GM21447 (cell line): Measurements from ENCODE around the gene LYST.
"Not testable (repeated sequence)": the region's sequence is repeated elsewhere in the genome, so short reads cannot be mapped to it uniquely, and the experiment has no call there.

Experiments
- ATAC-seq: cut with Tn5 transposase; IDR thresholded peaks from one replicate; pipeline ENCODE4 v1.9.1; 2021; ENCODE audit not compliant: unreplicated experiment

The LYST gene

DNA sequence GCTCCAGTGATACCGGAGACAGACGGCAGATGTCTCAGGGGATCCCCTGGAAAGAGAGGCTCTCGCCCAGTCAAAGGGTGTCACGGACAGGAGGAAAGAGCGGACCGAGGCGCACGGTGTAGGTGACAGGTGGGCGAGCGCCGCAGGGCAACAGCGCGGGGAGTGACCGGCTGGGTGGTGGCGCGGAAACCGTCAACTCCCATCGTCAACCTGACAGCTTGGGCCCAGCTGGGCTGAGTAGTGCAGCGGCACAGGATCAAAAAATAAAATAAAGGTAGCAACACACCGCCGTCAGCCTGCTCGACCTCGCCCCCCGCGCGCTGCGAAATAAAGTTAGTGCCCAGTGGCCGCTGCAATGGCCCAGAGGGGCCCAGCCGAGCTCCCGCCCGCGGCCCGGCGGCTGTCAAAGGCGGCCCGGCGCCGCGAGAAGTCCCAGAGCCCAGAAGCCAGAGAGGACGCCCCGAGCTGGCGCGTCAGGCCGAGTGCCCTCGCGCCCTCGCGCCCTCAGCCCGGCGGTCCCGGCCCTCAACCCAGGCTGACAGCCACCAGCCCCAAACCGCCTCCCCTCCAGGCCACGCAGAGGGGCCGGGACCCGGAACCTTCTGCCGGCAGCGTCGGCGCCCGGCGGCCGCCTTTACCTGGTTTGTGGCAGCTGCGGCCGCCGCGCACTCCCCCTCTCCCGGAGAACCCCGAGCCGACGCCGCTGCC, at the start of gene LYST:
Gene LYST (minus strand): TSS at position 702 of the 708 bp plus-strand sequence. CDS start 36,489 bp downstream, outside the sequence.
- ATAC-seq: peak; percentile 58

GRCh38 chr1:235915489-235915888, 48.8 kb upstream of the LYST start:
- ATAC-seq: not testable (repeated sequence)

DNA sequence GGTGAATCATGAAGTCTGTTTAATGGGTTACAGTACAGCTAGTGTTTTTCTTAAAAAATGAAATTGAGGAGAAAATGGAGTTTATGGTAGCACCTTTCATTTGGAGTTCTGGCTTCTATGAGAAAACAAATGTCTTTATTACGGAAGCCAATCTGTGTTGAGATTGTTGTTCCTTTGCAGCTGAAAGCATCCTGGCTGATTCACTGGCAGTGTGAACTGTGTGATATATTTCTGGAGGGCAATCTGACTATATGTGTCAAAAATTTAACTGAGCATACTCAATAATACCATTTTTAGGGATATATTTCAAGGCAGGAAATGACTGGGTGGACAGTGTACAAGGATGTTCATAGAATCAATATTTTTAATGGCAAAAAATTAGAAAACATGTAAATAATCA, 46.6 kb upstream of the LYST start:
- no peak for ATAC-seq

DNA sequence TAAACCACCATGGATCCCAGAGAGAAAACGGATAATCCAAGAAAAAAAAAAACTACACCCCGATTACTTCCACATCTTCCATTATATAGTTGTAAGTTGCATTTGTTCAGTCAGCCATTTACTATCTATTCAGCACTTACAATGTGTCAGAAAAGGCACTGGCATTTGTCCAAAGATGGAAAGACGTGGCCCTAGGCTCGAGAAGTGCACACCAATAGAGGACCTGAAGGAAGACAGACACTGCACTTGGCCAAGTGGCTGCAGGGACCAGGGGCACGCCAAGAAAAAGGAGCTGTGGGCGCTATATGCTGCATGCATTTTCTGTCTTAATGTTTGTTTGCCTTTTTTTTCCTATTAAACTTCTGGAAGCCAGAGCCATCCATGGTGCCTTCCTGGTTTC, 45.2 kb upstream of the LYST start:
- no peak for ATAC-seq

DNA sequence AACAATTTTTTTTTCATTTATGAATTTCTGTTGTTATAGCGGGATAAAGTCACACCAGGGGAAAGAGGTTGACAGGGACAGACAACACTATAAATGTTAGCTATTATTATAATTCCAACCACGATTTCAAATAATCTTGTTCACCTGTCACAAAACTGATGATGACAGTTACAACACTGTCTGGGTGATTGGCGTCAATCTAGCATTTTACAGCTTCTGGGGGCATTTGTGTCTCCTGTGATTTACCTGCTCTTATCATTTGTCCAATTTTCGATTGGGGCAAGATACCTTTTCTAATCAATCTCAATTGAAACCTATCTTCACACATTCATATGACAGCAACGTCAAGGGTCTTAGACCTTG, 44.6 kb upstream of the LYST start:
- ATAC-seq: no peak

- ATAC-seq: no peak
These were observed 43.9 kb upstream of the LYST start for GRCh38 chr1:235910357-235911299.

DNA sequence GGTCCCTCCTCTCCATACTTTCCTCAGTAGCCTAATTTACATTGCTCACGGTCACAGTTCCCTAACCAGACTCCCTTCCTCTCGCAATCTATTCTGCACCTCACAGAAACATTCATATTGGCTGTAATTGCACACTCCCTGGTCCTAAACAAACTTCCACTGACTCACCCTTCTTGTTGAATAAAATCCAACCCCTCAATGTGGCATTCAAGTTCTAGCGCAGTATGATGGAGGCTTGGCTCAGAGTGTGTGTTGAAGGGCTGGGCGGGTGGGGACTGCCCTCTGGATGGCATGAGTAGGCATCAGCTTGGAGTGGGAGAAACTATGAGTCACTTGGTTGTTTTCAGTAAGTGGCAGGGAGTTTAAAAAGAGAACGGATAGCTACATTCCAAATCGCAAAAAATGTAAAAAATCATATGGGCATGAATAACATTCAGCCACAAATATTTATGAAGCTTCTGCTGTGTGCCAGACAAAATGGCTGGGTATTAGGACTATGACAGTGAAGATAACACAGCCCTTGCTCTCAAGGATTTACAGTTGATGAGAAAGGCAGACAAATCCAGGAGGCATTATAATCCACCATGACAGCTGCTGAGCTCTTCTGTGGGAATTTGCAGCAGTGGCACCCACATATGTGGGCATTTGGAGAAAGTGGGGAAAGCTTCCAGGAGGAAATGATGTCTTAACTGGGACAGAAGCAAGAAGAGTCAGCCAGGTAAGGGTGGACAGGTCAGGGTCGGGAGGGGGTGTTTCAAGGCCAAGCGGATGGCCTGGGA, 42.2 kb upstream of the LYST start:
- no peak for ATAC-seq

GRCh38 chr1:235907897-235908240, 41.2 kb upstream of the LYST start:
- ATAC-seq: no peak

DNA sequence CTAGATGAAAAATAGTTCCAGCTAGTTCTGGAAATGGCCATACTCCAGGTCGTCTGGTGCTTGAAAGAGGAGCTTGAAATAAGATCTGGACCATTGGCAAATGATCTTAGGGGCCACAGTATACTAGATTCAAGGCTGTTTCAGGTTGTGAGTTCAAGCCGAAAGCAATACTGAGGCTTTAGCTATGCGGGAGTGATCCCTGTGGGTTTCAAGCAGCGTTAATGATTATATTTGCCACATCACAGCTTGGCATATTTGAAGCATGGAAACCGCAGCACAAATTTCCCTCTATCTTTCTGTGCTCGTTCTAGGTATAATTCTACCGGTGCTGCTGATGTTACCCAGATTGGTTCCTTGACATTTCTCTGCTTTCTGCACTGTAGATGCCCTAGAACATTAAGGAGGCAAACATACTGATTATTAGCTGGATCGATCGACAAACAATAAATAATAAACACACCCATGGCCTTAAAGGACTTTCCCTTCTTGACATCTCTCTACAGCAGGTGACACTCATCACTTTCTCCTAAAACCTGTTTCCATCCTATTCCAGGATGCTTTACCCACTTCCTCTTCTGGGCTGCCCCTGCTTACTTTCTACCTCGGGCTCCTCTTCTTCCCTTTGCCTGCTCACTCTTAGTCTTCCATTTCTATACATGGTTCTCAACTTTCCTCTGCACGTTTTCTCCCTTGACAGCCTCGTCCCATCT, 40.6 kb upstream of the LYST start:
- no peak for ATAC-seq

DNA sequence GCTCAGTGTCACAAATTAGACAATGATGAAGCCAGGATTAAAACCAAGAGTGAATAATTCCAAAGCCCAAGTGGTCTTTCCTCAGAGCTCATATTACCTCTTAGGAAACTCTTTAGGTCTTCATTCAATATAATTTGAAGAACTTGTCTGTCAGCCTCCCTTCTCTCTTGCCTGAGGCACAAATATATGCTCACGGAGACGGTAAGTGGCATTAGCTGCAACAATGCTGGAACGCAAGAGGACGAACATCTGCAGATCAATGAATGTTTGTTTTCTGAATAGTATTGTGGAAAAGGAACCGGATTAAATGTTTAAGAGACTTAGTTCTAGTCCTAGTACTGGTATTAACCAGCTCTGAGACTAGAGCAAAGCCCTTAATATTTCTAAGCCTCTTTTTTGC, 39.7 kb upstream of the LYST start:
- ATAC-seq: no peak

GRCh38 chr1:235903809-235904208, 37.1 kb upstream of the LYST start:
- not testable (repeated sequence) for ATAC-seq

DNA sequence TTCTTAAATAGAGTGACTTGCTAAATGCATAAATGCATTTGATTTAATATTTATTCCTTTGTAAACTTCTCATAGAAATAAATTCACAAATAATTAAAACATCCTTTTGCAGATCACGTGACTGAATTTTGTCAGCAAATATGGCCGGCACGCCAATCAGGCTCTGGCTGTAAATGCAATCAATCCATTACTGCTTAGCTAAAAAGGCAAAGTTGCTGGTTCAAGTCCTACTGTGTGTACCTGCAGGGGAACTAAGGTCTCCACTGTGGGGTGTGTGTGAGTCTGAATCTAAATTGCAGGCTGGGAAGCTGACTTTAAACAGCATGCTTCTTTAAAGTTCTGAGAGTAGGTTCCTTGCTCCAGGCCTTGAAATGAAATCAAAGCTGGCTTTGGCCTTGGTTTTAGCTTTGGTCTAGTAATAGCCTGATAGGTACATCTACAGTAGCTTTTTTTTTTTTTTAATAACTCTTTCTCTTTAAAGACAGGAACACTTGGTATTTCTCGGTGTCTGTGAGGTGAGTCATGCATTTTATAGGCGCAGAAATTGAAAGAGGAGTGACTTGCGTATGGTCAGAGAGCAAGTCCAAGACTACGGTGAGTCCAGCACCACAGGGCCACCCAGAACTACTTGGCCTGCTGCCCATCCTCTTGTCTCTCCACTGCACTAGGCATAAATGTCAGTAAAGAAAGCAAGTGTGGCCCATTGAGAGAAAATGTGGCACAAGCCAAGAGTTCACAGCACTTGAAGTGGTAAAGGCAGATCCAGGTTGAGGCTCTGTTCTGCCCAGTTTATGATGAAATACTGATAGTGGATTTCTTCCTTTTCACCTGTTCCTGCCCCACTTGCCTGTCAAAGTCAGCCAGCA, 36.2 kb upstream of the LYST start:
- ATAC-seq: no peak

DNA sequence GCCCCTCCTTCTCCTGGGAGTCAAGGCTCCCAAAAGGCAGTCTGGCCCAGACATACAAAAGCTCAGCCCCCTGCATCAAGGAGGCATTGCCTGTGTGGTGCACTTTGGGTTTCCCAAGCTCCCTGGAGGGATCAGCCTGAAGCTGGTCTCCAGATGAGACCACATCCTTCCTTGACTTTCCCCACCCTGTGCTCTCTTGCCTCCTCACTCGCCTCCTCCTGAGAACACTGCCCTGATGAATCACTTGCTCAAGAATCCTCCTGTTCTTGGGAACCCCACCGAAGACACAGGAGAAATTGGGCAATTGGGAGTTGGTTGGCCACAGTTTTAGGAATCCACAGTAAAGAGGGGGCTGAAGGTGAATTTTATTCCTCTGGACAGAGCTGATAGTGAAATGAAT, 34.8 kb upstream of the LYST start:
- ATAC-seq: no peak

DNA sequence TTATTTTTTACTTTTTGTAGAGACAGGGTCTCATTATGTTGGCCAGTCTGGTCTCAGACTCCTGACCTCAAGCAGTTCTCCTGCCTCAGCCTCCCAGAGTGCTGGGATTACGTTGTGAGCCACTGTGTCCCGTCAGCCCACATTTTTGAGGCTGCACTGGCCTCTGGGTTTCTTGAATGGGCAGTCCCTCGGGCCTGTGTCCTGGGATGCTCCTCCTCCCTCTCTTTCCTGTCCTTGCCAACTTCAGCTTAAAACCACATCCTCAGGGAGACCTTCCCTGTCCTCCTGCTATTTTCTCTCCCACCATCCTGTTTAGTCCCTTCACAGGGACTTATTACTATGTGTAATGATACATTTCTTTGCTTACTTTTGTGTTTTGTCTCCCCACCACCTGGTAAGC, 31.4 kb upstream of the LYST start:
- ATAC-seq: no peak

DNA sequence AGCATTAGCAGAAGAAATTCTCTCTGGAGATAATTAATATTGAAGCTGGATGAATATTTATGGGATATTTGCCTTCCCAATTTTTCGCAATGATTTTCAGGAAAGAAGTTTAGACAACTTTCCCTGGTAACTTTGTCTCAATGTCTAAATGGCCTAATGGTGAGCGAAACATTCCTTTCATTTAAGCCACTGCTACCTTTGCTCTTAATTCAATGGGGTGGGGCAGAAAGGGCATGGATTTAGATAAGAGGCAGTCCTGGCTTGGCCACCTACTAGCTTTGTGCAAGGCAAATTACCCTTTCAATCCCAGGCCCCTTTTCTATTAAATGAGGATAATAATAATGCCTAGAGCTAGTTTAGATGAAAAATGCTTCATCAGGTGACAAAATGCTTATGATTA, 27.1 kb upstream of the LYST start:
- no peak for ATAC-seq

DNA sequence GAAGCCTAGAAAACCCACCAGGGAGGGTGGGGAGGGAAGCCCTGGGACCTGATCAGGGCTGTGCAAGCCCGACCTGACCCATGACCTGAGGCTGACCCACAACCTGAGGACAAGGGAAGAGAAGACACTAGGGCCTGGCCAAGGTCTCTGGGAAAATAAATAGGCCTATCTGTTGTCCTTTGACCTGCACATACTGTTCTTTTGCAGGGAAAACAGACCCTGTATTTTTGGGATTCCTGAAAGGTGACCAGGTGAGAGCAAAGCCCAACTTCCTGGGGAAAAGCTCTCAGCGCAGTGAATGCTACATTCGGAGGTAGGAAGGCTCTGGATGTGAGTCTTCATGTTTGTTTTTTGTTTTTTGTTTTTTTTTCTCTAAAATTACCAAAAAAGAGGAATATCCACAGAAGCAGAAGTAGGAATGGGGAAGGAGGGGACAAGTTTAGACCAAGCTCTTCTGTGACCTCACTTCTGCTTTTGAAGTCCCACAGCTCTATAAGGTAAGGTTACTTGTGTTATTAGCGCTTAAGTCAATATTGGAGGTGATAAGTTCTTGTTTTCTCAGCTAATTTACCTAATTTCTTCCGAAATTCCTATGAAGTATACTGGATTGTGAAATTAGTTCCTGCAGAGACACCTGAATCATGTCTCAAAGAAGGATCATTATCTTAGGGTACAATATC, 26.2 kb upstream of the LYST start:
- no peak for ATAC-seq

DNA sequence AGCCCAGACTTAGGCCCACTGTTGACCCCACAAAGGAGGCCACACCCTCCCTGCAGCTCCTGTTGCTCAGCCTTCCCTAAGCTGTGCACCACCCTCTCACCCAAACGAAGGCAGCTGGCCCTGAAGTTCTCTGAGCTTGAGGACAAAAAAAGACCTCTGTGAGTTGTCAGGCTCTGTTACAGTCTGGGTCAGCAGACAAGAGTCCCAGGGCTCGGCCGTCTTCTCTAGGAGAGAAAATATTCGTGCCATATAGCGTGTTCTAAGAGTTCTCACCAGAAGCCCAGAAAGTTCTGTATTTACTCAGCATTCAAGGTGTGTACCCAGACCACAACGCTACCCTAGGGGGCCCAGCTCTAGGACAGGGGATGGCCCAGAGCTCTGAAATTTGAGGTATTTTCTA, 25.5 kb upstream of the LYST start:
- no peak for ATAC-seq

DNA sequence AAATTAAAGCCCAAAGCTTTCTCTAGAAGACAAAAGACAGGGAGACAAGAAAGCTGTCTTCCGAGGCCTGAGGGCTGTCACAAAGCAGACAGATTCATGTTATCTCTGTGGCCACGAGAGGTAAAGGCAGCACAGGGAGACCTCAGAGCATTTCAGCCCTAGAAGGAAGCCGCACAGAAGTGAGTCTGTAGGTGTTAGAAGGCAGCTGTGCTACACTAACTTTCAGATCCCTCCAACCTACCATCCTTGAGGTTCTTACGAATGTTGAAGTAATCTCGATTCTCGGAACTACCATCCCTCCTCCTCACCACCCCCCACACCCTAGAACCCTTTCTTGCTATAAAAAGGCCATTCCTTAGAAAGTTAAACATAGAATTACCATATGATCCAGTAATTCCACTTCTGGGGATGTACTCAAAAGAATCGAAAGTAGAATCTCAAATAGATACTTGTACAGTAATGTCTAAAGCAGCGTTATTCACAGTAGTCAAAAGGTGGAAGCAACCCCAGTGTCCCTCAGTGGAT, 21.5 kb upstream of the LYST start:
- ATAC-seq: peak; percentile 81

DNA sequence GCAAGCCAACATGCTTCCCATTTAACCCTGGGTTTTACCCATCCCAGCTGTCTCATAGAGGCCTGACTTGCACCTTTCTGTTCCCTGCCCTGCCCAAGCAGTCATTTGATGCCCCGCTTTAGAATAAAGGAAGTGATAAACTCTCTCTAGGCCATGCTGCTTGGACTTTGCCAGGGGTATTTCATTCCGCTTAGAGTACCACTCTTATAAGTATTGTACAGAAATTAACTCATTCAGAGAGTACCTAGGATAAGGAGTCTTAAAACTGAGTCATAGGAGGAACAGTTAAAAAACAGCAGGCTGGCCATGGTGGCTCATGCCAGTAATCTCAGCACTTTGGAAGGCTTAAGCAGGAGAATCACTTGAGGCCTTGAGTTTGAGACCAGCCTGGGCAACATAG, 21.0 kb upstream of the LYST start:
- no peak for ATAC-seq
